GM23248 (cell line): ENCODE data around the gene MYRFL. TPM values are rescaled to one million over a fixed set of nuclear protein-coding genes. Genes with fewer than 3 reads are reported as not detected.

Source experiments
- DNase-seq: peaks from one replicate; pipeline ENCODE4 v3.0.0-alpha.2; 2015
- H2AFZ ChIP-seq: fragments of 200-600 bp; sonication (generic); 2 replicates; pipeline ENCODE4 v1.6.1; 2016; ENCODE audit warnings: antibody characterized with exemption
- H3F3A ChIP-seq: fragments of 200-600 bp; sonication (generic); 2 replicates; pipeline ENCODE4 v1.6.1; 2016; ENCODE audit warnings: mild to moderate bottlenecking, antibody characterized with exemption, mixed run types; ENCODE audit not compliant: insufficient read depth
- H3K27ac ChIP-seq: fragments of 200-600 bp; sonication (generic); 2 replicates; pipeline ENCODE4 v1.5.1; 2016; ENCODE audit warnings: mild to moderate bottlenecking
- H3K27me3 ChIP-seq: fragments of 200-600 bp; sonication (generic); replicated peaks from 2 replicates; pipeline ENCODE4 v1.6.1; 2016; ENCODE audit warnings: mild to moderate bottlenecking; ENCODE audit not compliant: insufficient read depth
- H3K36me3 ChIP-seq: fragments of 200-600 bp; sonication (generic); 2 replicates; pipeline ENCODE4 v1.6.1; 2016; ENCODE audit warnings: low read depth, mild to moderate bottlenecking
- H3K4me1 ChIP-seq: fragments of 200-600 bp; sonication (generic); 2 replicates; pipeline ENCODE4 v1.6.1; 2016; ENCODE audit warnings: mild to moderate bottlenecking; ENCODE audit not compliant: insufficient read depth
- H3K4me2 ChIP-seq: fragments of 200-600 bp; sonication (generic); one replicate; pipeline ENCODE4 v1.6.1; 2016; ENCODE audit warnings: mild to moderate bottlenecking; ENCODE audit not compliant: unreplicated experiment
- H3K4me3 ChIP-seq: fragments of 200-600 bp; sonication (generic); 2 replicates; pipeline ENCODE4 v1.5.1; 2016; ENCODE audit warnings: mild to moderate bottlenecking
- H3K79me2 ChIP-seq: fragments of 200-600 bp; sonication (generic); 2 replicates; pipeline ENCODE4 v1.6.1; 2016; ENCODE audit warnings: mild to moderate bottlenecking; ENCODE audit not compliant: insufficient read depth
- H3K9ac ChIP-seq: fragments of 200-600 bp; sonication (generic); 2 replicates; pipeline ENCODE4 v1.6.1; 2016; ENCODE audit warnings: mild to moderate bottlenecking
- H3K9me2 ChIP-seq: fragments of 200-600 bp; sonication (generic); 2 replicates; pipeline ENCODE4 v1.6.1; 2016; ENCODE audit warnings: mixed run types, mild to moderate bottlenecking, moderate library complexity; ENCODE audit not compliant: insufficient read depth
- H3K9me3 ChIP-seq: fragments of 200-600 bp; sonication (generic); one replicate; pipeline ENCODE4 v1.6.1; 2017; ENCODE audit warnings: low read depth
- H4K20me1 ChIP-seq: fragments of 200-600 bp; sonication (generic); 2 replicates; pipeline ENCODE4 v1.6.0; 2016; ENCODE audit not compliant: insufficient read depth
- EZH2 ChIP-seq: fragments of 200-600 bp; sonication (generic); IDR thresholded peaks from 2 replicates; pipeline ENCODE4 v1.6.1; 2018; ENCODE audit warnings: antibody characterized with exemption, mild to moderate bottlenecking; ENCODE audit not compliant: insufficient read depth, poor library complexity, severe bottlenecking
- EZH2phosphoT487 ChIP-seq: fragments of 200-600 bp; sonication (generic); IDR thresholded peaks from 2 replicates; pipeline ENCODE4 v1.6.1; 2018; ENCODE audit warnings: antibody characterized with exemption, moderate library complexity, mild to moderate bottlenecking, low read depth; ENCODE audit not compliant: insufficient read depth
- WGBS, 2 experiments: methylation state at CpG; one replicate each; pipeline ENCODE4 v1.1.6; 2015 to 2017; ENCODE audit warnings: low lambda C conversion rate in 2 of 2, low coverage in 1 of 2; ENCODE audit errors: missing lambda C conversion rate in 2 of 2; 5-methylcytosine and 5-hydroxymethylcytosine counted together
- in situ Hi-C: fragments of 300-500 bp; cut with MboI; formaldehyde crosslinking; loops from 2 replicates; pipeline ENCODE4 v1.15.0; 2020
- polyA plus RNA-seq: library from polyadenylated mRNA; unstranded; fragments of >200 nt; fragmentation: Nextera tagmentation; extraction: Ambion mirVana; gene quantifications from 2 replicates; pipeline ENCODE4 v1.2.1, GENCODE V29; 2016
- total RNA-seq: library from RNA; depleted of rRNA; stranded (reverse); fragments of >200 nt; shearing (Covaris generic); gene quantifications from 2 replicates; pipeline ENCODE4 v1.2.3, GENCODE V29; 2014

Gene MYRFL
- total and polyA plus RNA-seq, 2 experiments from 2014 or later: not detected

DNA sequence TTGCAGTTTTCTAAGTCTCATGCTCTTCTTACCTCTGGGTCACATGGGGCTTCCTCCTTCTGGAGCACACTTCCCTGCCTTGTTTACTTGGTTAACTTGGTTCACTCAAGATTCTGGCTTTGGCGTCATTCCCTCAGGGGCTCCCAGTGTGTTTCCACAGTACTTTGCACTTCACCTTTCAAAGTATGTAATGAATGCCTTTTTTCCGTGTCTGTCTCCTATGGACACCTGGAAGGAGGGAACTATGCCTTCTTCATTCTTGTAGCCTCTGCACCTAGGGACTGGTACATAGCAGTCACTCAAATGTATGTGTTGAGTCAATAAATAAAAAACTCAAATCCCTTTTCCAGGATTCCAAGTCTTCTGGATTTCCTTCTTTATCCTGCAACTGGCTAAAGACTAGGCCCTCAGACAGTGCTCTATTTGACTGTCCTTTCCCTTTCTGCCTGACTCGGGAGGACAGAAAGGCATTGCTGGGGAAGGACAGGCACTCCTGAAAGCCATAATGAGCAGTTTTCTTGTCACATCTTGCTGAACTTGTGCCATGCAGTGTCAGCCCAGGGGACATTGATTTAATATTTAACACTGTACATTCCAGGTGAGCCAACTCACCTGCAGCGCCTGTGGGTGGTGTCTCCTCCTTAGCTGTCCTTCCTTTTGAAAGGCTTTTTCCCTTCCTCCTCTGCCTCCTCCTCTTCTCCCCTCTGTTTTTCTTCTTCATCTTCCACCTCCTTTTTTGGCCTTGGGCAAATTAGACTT is 12.8 kb downstream of the MYRFL start:
- no peak for TF ChIP-seq EZH2
- TF ChIP-seq EZH2phosphoT487: no peak
- no peak overlapping the region for H3K27ac ChIP-seq
- H3K4me1 ChIP-seq: no peaks in the 10 kb centered on the region
- no peaks in the 10 kb centered on the region for H4K20me1 ChIP-seq
- H3K4me3 ChIP-seq: no peak overlapping the region
- H3F3A ChIP-seq: no peaks in the 10 kb centered on the region
- H3K27me3 ChIP-seq: peaks cover 8% of the 10 kb centered on the region; the same call in 1 of the 2 replicates
- no peak overlapping the region for H3K4me2 ChIP-seq
- no peaks in the 10 kb centered on the region for H3K36me3 ChIP-seq
- no peak overlapping the region for H3K9ac ChIP-seq
- no peaks in the 10 kb centered on the region for H3K79me2 ChIP-seq
- DNase-seq: no peak
- no peaks in the 10 kb centered on the region for H3K9me3 ChIP-seq
- in situ Hi-C loops: no loop called here
- 57 to 58% methylated on average over 4 of the region's 4 CpGs for WGBS, 2 experiments
- no peak overlapping the region for H2AFZ ChIP-seq
- H3K9me2 ChIP-seq: no peaks in the 10 kb centered on the region

DNA sequence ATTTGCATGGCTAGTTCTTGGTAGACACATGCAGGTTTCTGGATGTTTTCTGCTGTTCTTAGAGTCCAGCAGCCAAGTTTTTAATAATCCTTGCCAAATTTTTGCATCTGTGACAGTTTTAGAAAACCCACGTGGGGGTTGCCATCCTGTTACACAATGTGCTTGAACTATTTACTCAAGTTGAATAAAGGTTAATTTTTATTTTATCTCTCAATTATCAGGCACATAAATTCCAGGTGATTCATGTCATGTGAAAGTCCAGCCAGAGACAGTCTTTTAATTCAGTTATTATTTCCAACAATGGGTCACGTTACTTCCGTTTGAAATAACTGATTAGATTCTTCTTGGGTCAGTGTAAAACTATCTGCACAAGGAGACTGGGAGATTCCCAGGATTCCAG is 15.7 kb downstream of the MYRFL start:
- H3K36me3 ChIP-seq: no peaks in the 10 kb centered on the region
- H3K9ac ChIP-seq: no peak overlapping the region
- WGBS, 2 experiments: 36% methylated on average over 3 of the region's 3 CpGs
- H3K79me2 ChIP-seq: no peaks in the 10 kb centered on the region
- no peaks in the 10 kb centered on the region for H3K9me2 ChIP-seq
- DNase-seq: no peak
- H3K4me1 ChIP-seq: no peaks in the 10 kb centered on the region
- TF ChIP-seq EZH2: no peak
- no peak for TF ChIP-seq EZH2phosphoT487
- no peak overlapping the region for H3K4me2 ChIP-seq
- in situ Hi-C loops: no loop called here
- no peaks in the 10 kb centered on the region for H3F3A ChIP-seq
- H2AFZ ChIP-seq: no peak overlapping the region
- H4K20me1 ChIP-seq: no peaks in the 10 kb centered on the region
- no peak overlapping the region for H3K4me3 ChIP-seq
- peaks cover 4% of the 10 kb centered on the region; the same call in 1 of the 2 replicates for H3K27me3 ChIP-seq
- no peak overlapping the region for H3K27ac ChIP-seq
- no peaks in the 10 kb centered on the region for H3K9me3 ChIP-seq

DNA sequence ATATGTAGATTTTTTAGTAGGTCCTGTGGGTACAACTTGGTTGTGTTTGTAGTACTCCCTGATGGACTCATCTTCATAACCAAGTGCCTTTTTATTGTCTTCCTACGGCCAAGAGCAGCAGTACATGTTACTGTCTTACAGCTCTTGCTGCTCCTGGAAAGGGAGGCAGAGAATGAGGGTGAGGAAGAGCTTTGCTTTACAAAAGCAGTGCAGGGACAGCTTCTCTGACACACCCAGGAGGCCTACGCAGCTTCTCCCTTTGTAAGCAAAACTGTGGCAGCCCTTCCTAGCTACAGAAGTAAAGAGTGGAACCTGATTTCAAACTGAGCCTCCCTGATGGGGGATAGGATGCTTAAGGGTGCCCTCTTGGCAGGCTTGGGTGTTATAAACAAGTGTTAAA is 18.6 kb downstream of the MYRFL start:
- no peaks in the 10 kb centered on the region for H4K20me1 ChIP-seq
- no peak for TF ChIP-seq EZH2
- no peak for TF ChIP-seq EZH2phosphoT487
- in situ Hi-C loops: no loop called here
- WGBS, 2 experiments: 21 to 25% methylated on average over 2 of the region's 2 CpGs
- no peak overlapping the region for H2AFZ ChIP-seq
- no peak for DNase-seq
- no peaks in the 10 kb centered on the region for H3K9me2 ChIP-seq
- no peak overlapping the region for H3K27ac ChIP-seq
- H3K4me1 ChIP-seq: no peaks in the 10 kb centered on the region
- no peak overlapping the region for H3K9ac ChIP-seq
- no peaks in the 10 kb centered on the region for H3K9me3 ChIP-seq
- no peaks in the 10 kb centered on the region for H3K36me3 ChIP-seq
- H3K4me2 ChIP-seq: no peak overlapping the region
- no peaks in the 10 kb centered on the region for H3K79me2 ChIP-seq
- H3K27me3 ChIP-seq: no peaks in the 10 kb centered on the region
- no peak overlapping the region for H3K4me3 ChIP-seq
- H3F3A ChIP-seq: no peaks in the 10 kb centered on the region

DNA sequence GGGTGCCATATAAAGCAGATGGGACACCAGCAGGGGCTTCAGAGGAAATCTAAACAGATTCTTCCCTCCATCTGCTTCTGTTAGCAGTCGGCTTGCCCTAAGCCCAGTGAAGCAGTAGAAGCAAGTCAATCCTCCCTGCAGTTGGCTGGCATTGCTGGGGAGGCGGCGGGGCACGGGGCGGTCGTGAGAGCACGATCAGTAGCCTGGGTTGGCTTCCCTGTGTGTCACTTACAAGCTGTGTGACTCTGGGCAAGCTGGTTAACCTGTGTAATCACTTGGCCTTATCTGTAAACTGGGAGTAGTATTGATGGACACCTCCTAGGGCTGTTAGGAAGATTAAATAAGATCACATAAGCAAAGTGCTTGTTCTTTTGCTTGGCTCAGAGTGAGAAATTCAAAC is 19.4 kb downstream of the MYRFL start:
- in situ Hi-C loops: no loop called here
- Histone ChIP-seq H3F3A (no peaks in the 10 kb centered on the region), H3K4me2 (no peak overlapping the region)

More for the DNA sequence above, 19.4 kb downstream of the MYRFL start:
- no peak overlapping the region for H3K4me3 ChIP-seq
- no peak overlapping the region for H3K27ac ChIP-seq
- TF ChIP-seq EZH2phosphoT487 (no peak), EZH2 (no peak)
- no peaks in the 10 kb centered on the region for H3K36me3 ChIP-seq
- WGBS, 2 experiments: 49 to 54% methylated on average over 7 of the region's 7 CpGs
- H3K4me1 ChIP-seq: no peaks in the 10 kb centered on the region
- no peaks in the 10 kb centered on the region for H3K27me3 ChIP-seq
- H2AFZ ChIP-seq: no peak overlapping the region
- H3K9me3 ChIP-seq: no peaks in the 10 kb centered on the region
- H3K9me2 ChIP-seq: no peaks in the 10 kb centered on the region
- no peak overlapping the region for H3K9ac ChIP-seq
- H4K20me1 ChIP-seq: no peaks in the 10 kb centered on the region
- no peaks in the 10 kb centered on the region for H3K79me2 ChIP-seq
- no peak for DNase-seq
